ENCODE data around the gene CD2AP. TPM values are rescaled to one million over a fixed set of nuclear protein-coding genes. Genes with fewer than 3 reads are reported as not detected.

Gene CD2AP
- total RNA-seq, 1 donor from 2014 or later: 12.5 TPM

- H3K9me3 Mint-ChIP-seq: peaks cover under 1% of the 10 kb centered on the region
- no peak for TF ChIP-seq CTCF (conservative IDR thresholded peaks at IDR 0.05)
- peaks cover 20% of the 10 kb centered on the region for H3K36me3 Mint-ChIP-seq (ENCODE audit: low read depth)
- H3K27ac Mint-ChIP-seq (ENCODE audit: unreplicated experiment): no peak overlapping the region
- H3K27me3 Mint-ChIP-seq (ENCODE audit: low read depth): no peaks in the 10 kb centered on the region
- no peak for DNase-seq (ENCODE audit: low read depth, low spot score)
- peaks cover 8% of the 10 kb centered on the region for H3K4me1 Mint-ChIP-seq
- no peak overlapping the region for H3K4me3 Mint-ChIP-seq
These were observed 114.7 kb downstream of the CD2AP start for GRCh38 chr6:47592131-47592840.

- peaks cover 28% of the 10 kb centered on the region for H3K36me3 Mint-ChIP-seq (ENCODE audit: low read depth)
- H3K27ac Mint-ChIP-seq (ENCODE audit: unreplicated experiment): no peak overlapping the region
These were observed 116.4 kb downstream of the CD2AP start for GRCh38 chr6:47593979-47594378.

GRCh38 chr6:47595785-47596184, 118.2 kb downstream of the CD2AP start:
- no peak for DNase-seq (ENCODE audit: low read depth, low spot score)
- Mint-ChIP-seq H3K9me3 (peaks cover 5% of the 10 kb centered on the region), H3K4me1 (peaks cover 8% of the 10 kb centered on the region), H3K27me3 (ENCODE audit: low read depth) (no peaks in the 10 kb centered on the region), H3K36me3 (ENCODE audit: low read depth) (peaks cover 25% of the 10 kb centered on the region), H3K4me3 (no peak overlapping the region), H3K27ac (ENCODE audit: unreplicated experiment) (no peak overlapping the region)
- no peak for TF ChIP-seq CTCF (conservative IDR thresholded peaks at IDR 0.05)

More at GRCh38 chr6:47593979-47594378, 116.4 kb downstream of the CD2AP start:
- Mint-ChIP-seq H3K9me3 (peaks cover 5% of the 10 kb centered on the region), H3K4me1 (peaks cover 8% of the 10 kb centered on the region), H3K27me3 (ENCODE audit: low read depth) (no peaks in the 10 kb centered on the region), H3K4me3 (no peak overlapping the region)
- no peak for TF ChIP-seq CTCF (conservative IDR thresholded peaks at IDR 0.05)
- no peak for DNase-seq (ENCODE audit: low read depth, low spot score)

GRCh38 chr6:47598367-47598766, 120.8 kb downstream of the CD2AP start:
- H3K4me1 Mint-ChIP-seq: no peaks in the 10 kb centered on the region

GRCh38 chr6:47599512-47599911, 121.9 kb downstream of the CD2AP start:
- peaks cover 5% of the 10 kb centered on the region for H3K9me3 Mint-ChIP-seq
- H3K4me3 Mint-ChIP-seq: no peak overlapping the region
- peaks cover 20% of the 10 kb centered on the region for H3K36me3 Mint-ChIP-seq (ENCODE audit: low read depth)
- no peak for DNase-seq (ENCODE audit: low read depth, low spot score)
- H3K27me3 Mint-ChIP-seq (ENCODE audit: low read depth): no peaks in the 10 kb centered on the region
- no peaks in the 10 kb centered on the region for H3K4me1 Mint-ChIP-seq
- no peak overlapping the region for H3K27ac Mint-ChIP-seq (ENCODE audit: unreplicated experiment)
- no peak for TF ChIP-seq CTCF (conservative IDR thresholded peaks at IDR 0.05)

More at GRCh38 chr6:47598367-47598766, 120.8 kb downstream of the CD2AP start:
- H3K4me3 Mint-ChIP-seq: no peak overlapping the region
- H3K36me3 Mint-ChIP-seq (ENCODE audit: low read depth): peaks cover 22% of the 10 kb centered on the region
- no peak for TF ChIP-seq CTCF (conservative IDR thresholded peaks at IDR 0.05)
- H3K27ac Mint-ChIP-seq (ENCODE audit: unreplicated experiment): no peak overlapping the region
- H3K27me3 Mint-ChIP-seq (ENCODE audit: low read depth): no peaks in the 10 kb centered on the region
- DNase-seq (ENCODE audit: low read depth, low spot score): no peak
- peaks cover 5% of the 10 kb centered on the region for H3K9me3 Mint-ChIP-seq

All from neural crest cell (in vitro differentiated cells).